HEK293 (cell line): ENCODE measurements around the gene LPGAT1.

ENCODE experiments used
- BCL11A ChIP-seq: fragments of 450-650 bp; formaldehyde crosslinking; IDR thresholded peaks from 2 replicates; pipeline ENCODE4 v1.5.1; 2016; ENCODE audit warnings: low read depth, missing biosample characterization, missing genetic modification characterization
- CTCF ChIP-seq: fragments of 450-650 bp; formaldehyde crosslinking; IDR thresholded peaks from 2 replicates; pipeline ENCODE4 v1.5.1; 2016; ENCODE audit warnings: missing biosample characterization, missing genetic modification characterization
- PATZ1 ChIP-seq: fragments of 450-650 bp; formaldehyde crosslinking; IDR thresholded peaks from 2 replicates; pipeline ENCODE4 v1.5.1; 2016; ENCODE audit warnings: missing biosample characterization, missing genetic modification characterization
- PBX3 ChIP-seq: sonication (generic); formaldehyde crosslinking; IDR thresholded peaks from 2 replicates; pipeline ENCODE4 v1.8.1; 2022; ENCODE audit warnings: mild to moderate bottlenecking, moderate library complexity, missing genetic modification reagents
- REST ChIP-seq: fragments of 450-650 bp; formaldehyde crosslinking; IDR thresholded peaks from 2 replicates; pipeline ENCODE4 v1.5.1; 2016; ENCODE audit warnings: missing biosample characterization, missing genetic modification characterization
- YY1 ChIP-seq: fragments of 450-650 bp; formaldehyde crosslinking; IDR thresholded peaks from 2 replicates; pipeline ENCODE4 v1.5.1; 2018; ENCODE audit warnings: missing biosample characterization, missing genetic modification characterization
- ZNF274 ChIP-seq, 2 experiments: fragments of 200-500 bp in 1 of 2; fragments of 450-650 bp in 1 of 2; sonication (Bioruptor generic) in 1 of 2; formaldehyde crosslinking in 1 of 2; IDR thresholded peaks; 2 replicates each; pipeline versions ENCODE4 v1.5.1 to v1.6.1; 2014 to 2016; ENCODE audit warnings: borderline replicate concordance in 1 of 2, inconsistent platforms in 1 of 2, low read length in 1 of 2, missing biosample characterization in 1 of 2, missing genetic modification characterization in 1 of 2

- no peak for TF ChIP-seq PBX3 (CRISPR knock-in tag)
- no peak for TF ChIP-seq REST
- TF ChIP-seq CTCF (tag by site-specific recombination), result no peak
- no peak for TF ChIP-seq ZNF274 (IDR thresholded peaks at IDR 0.05; ENCODE audit: low read length)
- TF ChIP-seq ZNF274 (tag by site-specific recombination; IDR thresholded peaks at IDR 0.05; ENCODE audit: borderline replicate concordance), result no peak
- no peak for TF ChIP-seq YY1 (tag by site-specific recombination)
- no peak for TF ChIP-seq PATZ1 (tag by site-specific recombination)
- TF ChIP-seq BCL11A (tag by site-specific recombination), result no peak
Measured at GRCh38 chr1:211703812-211704537, 126.6 kb downstream of the LPGAT1 start.
